ENCODE results near the gene PEX5L.

Gene PEX5L

DNA sequence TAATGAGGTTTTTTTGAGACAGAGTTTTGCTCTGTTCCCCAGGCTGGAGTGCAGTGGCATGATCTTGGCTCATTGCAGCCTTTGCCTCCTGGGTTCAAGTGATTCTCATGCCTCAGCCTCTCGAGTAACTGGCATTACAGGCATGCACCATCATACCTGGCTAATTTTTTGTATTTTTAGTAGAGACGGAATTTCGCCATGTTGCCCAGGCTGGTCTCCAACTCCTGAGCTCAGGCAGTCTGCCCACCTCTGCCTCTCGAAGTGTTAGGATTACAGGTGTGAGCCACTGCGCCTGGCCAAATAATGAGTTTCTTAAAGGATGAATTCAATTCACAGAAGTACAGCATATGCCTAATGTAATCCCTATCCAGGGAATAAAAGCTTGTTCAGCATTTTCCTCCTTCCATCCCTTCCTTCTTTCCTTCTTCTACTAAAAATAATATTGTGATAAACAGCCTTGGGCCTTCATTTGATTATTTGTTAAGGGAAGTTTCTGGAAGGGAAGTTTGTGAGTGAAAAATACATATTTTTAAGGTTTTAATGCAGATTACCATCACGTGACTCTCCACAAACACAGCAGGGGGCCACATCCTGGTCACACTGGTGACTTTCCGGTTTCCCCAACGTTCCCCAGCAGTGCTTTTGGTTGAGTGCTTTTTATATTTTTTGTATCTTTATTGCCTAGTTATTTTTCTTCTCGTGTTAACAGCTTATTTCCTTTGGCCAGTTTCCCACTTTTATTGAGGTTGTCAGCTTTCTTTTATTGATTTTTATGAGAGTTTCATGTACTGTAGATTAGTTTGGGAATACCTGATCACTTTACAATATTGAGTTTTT lies 267.1 kb downstream of the PEX5L start:
- no peak for DNase-seq (ENCODE audit: low spot score)

DNA sequence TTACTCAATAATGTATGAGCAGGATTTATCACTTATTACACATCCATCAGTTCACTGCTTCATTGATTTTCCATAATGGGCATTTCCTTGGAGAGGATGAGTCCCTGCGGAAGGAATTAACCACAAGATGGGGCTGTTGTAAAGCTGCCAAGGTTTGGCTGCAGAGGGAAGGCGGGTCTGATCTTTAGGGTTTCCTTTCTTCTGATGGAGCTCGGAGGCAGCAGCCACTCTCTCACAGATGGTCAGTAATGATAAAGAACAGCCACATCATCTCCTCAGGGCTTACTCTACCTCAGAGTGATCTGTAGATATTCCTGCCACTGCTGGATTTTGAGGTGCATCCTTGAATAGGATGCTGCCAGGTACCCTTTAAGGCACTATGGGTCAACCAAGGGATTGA lies 268.7 kb downstream of the PEX5L start:
- DNase-seq (ENCODE audit: low spot score), result peak; percentile 77

- DNase-seq (ENCODE audit: low spot score), result no peak
Observed at GRCh38 chr3:179766416-179767133, 270.2 kb downstream of the PEX5L start.

- DNase-seq (ENCODE audit: low spot score), result no peak
Observed at GRCh38 chr3:179765396-179765795, 271.3 kb downstream of the PEX5L start.

DNA sequence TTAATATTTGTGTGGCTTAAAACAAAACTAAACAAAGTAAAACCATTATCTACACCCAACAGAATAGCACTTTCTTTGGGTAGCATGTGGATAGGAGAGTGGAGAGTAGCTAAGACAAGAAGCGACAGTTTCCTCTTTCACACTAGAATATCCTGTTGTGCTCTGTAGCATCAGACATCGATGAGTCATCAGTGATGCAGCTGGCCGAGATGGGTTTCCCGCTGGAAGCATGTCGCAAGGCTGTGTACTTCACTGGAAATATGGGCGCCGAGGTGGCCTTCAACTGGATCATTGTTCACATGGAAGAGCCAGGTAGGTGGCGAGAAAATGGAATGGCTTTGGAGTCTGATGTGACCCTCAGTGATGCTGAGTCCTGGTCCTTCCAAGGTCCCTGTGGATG lies 275.8 kb downstream of the PEX5L start:
- DNase-seq (ENCODE audit: low spot score), result no peak

DNA sequence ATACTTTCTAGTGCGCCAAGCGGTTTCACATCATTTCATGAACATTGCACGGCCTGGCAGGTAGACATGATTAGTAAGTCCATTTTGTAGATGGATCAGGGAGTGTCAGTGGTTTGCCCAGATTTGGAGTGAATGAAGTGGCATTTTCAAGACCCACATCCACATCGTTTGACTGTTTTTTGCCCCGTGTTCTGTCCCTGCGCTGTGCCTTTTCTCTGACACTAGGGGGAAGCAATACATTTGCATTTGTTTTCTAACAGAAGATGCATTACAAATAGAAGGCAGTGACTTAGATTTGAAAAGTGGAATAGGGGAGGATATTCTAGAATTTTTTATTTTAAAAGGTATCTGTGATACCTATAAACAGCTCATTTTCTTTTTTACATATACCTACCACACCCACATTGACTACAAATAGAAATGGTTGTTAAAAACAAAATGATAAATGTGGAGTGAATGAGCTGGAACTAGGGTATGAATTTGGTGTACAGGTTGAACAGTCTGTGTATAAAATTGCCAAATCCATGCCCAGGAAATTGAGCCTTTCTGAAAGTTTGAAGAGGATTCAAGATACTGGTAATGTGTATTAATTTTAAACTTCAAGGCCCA lies 285.9 kb downstream of the PEX5L start:
- peak; percentile 23 for DNase-seq (ENCODE audit: low spot score)

DNA sequence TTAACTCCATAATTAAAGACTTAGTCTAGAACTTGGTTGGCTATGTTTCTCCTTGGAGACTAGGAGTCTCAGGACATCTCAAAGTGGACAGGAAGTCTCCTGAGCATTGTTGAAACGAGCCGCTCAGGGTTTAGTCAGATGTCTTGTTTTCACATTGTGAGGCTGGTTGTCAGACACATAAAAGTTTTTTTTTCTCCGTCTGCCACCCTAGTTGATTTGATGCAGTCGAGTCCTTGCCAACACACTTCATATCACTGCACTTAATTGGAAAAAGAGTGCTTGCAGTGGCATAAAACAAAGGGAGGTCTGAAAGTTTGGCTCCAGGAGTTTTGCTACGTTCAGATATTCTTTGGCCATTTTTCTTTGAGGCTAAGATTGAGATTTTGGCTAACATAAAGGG lies 291.0 kb downstream of the PEX5L start:
- no peak for DNase-seq (ENCODE audit: low spot score)

DNA sequence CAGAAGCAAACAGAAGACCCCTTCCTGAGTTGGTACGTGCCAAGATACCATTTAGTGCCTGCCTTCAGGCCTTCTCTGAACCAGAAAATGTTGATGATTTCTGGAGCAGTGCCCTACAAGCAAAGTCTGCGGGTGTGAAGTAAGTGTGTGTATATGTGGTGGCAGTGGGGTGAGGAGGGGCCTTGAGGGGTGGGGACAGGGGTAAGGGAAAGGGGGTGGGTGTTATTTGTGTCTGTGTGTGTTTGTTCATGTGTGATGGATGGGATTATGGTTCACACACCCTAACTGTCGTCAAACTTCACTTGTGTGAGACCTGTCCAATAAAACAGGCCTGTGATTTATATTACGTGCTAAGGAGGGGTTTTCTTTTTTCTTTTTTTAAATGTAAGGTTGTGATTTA lies 291.7 kb downstream of the PEX5L start:
- no peak for DNase-seq (ENCODE audit: low spot score)

All from iPS-NIHi11 (cell line).